ENCODE measurements around the gene STK40. TPM values are rescaled to one million over a fixed set of nuclear protein-coding genes. Genes with fewer than 3 reads are reported as not detected.

Gene STK40
- total and polyA plus RNA-seq, 4 donors, result 33.2 to 95.7 (median 49.7) TPM

DNA sequence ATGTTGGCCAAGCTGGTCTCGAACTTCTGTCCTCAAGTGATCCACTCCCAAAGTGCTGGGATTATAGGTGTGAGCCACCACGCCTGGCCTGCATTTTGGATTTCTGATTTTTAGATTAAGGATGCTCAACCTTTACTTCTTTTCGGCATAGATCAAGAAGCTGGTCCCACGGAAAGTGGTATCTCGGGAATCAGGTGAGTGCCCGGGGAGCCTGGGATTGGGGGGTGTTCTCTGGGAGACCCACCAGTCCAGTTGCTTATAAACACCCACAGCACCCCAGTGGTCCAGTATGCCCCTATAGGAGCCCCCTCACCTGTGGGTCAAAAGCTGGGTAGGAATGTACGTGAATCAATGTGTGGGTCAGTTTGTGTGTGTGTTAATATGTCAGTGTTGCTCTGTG is 76.3 kb downstream of the STK40 start:
- Histone ChIP-seq H3K27ac (ENCODE audit: low read depth in 1 of 2, low read length in 2 of 2) (no peak overlapping the region), H3K4me1 (ENCODE audit: control insufficient read depth in 1 of 2, insufficient read depth in 2 of 2, low read length in 2 of 2) (peaks cover 0 to 1% of the 10 kb centered on the region in 2 donors), H3K36me3 (ENCODE audit: control insufficient read depth in 1 of 2, insufficient read depth in 2 of 2, low read length in 1 of 2) (no peaks in the 10 kb centered on the region), H3K27me3 (ENCODE audit: control insufficient read depth in 1 of 2, insufficient read depth in 2 of 2, low read length in 1 of 2) (no peaks in the 10 kb centered on the region), H3K4me3 (ENCODE audit: low read length in 2 of 2) (no peak overlapping the region), H3K9me3 (ENCODE audit: control insufficient read depth, low read length) (no peaks in the 10 kb centered on the region)
- 95 to 96% methylated on average over 7 of the region's 7 CpGs for WGBS, 2 donors
- ATAC-seq (ENCODE audit: low FRiP score) (no peak), DNase-seq (peak in 1 of 2 donors; percentile 29)
- intact Hi-C loops (cut with DNase I), result no loop called here

GRCh38 chr1:36307601-36308330 is 78.0 kb downstream of the STK40 start:
- peak in 1 of 2 donors; percentile 41 for DNase-seq
- Histone ChIP-seq H3K9me3 (ENCODE audit: control insufficient read depth, low read length) (no peaks in the 10 kb centered on the region), H3K4me1 (ENCODE audit: control insufficient read depth in 1 of 2, insufficient read depth in 2 of 2, low read length in 2 of 2) (peaks cover 0 to 1% of the 10 kb centered on the region in 2 donors), H3K36me3 (ENCODE audit: control insufficient read depth in 1 of 2, insufficient read depth in 2 of 2, low read length in 1 of 2) (no peaks in the 10 kb centered on the region), H3K27ac (ENCODE audit: low read depth in 1 of 2, low read length in 2 of 2) (no peak overlapping the region), H3K4me3 (ENCODE audit: low read length in 2 of 2) (no peak overlapping the region), H3K27me3 (ENCODE audit: control insufficient read depth in 1 of 2, insufficient read depth in 2 of 2, low read length in 1 of 2) (no peaks in the 10 kb centered on the region)
- no peak for ATAC-seq (ENCODE audit: low FRiP score)
- intact Hi-C loops (cut with DNase I), result no loop called here
- WGBS, 2 donors, result 80 to 81% methylated on average over 10 of the region's 10 CpGs

DNA sequence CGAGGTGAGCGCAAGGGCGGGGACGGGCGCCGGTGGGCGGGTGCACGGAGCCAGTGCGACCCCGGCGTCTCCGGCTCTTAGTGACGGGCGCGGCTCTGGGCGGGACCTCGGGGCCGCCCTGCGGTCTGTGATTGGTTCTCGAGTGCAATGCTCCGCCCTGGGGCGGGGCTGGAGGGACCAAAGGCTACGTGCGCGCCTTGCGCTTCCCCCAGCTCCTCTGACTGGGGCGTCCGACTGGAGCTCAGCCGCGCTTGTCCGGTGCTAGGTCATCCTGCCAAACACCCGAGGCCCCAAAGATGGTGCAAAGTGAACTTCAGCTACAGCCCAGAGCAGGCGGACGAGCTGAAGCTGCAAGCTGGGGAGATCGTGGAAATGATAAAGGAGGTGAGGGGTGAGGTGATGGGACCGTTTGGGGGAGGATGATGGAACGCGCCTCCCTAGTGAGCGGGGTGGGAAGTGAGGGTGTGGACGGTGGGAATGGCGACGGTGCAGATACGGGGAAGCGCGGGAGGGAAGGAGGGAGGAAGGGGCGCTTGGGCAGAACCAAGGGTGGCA is 78.7 kb downstream of the STK40 start:
- 0 to 1% methylated on average over 32 to 46 of the region's 46 CpGs for WGBS, 2 donors
- H3K4me3 ChIP-seq (ENCODE audit: low read length in 2 of 2), result peak overlapping the region; percentile 45 to 66
- H3K4me1 ChIP-seq (ENCODE audit: control insufficient read depth in 1 of 2, insufficient read depth in 2 of 2, low read length in 2 of 2), result peaks cover 0 to 1% of the 10 kb centered on the region in 2 donors
- intact Hi-C loops (cut with DNase I), result no loop called here
- peaks cover 1 to 3% of the 10 kb centered on the region in 2 donors for H3K36me3 ChIP-seq (ENCODE audit: control insufficient read depth in 1 of 2, insufficient read depth in 2 of 2, low read length in 1 of 2)
- ATAC-seq (ENCODE audit: low FRiP score) (peak; percentile 97), DNase-seq (peak; percentile 96 to 98)
- no peaks in the 10 kb centered on the region for H3K27me3 ChIP-seq (ENCODE audit: control insufficient read depth in 1 of 2, insufficient read depth in 2 of 2, low read length in 1 of 2)
- H3K9me3 ChIP-seq (ENCODE audit: control insufficient read depth, low read length), result no peaks in the 10 kb centered on the region
- no peak overlapping the region for H3K27ac ChIP-seq (ENCODE audit: low read depth in 1 of 2, low read length in 2 of 2)

DNA sequence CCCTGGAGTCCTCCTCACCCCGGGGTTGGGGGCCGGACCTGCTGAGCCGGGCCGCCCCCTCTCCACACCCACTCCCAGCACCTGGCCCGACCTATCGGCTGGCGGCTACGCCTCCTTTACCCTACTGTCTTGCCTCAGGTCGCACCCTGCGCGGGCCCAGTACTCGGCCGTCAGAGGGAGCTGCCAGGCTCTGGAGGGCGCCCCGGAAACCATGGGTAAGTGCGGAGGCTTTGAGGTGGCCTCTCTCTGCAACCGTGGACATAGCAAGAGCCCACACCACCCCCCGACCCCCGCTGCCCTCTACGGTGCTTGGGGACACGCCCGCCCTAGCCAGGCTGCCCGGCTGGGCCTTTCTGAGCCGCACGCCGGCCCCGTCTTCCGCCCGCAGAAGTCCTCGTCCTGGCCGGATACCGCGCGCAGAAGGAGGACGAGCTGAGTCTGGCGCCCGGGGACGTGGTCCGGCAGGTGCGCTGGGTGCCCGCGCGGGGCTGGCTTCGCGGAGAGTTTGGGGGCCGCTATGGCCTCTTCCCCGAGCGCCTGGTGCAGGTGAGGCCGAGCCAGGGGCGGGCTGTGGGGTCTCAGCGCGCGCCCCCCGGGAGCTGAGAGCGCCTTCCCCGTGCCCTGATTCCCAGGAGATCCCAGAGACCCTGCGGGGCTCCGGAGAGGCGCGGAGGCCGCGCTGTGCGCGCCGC is 79.4 kb downstream of the STK40 start, which contains the start of gene SH3D21:
Gene SH3D21 (plus strand): TSS at position 159 of the 692 bp plus-strand sequence. CDS start 53 bp downstream, at position 212.
- peak; percentile 66 for ATAC-seq (ENCODE audit: low FRiP score)
- peak; percentile 66 to 84 for DNase-seq

GRCh38 chr1:36305915-36306209 is 79.9 kb downstream of the STK40 start:
- Histone ChIP-seq H3K36me3 (ENCODE audit: control insufficient read depth in 1 of 2, insufficient read depth in 2 of 2, low read length in 1 of 2) (peaks cover 5 to 8% of the 10 kb centered on the region in 2 donors), H3K27me3 (ENCODE audit: control insufficient read depth in 1 of 2, insufficient read depth in 2 of 2, low read length in 1 of 2) (no peaks in the 10 kb centered on the region), H3K4me1 (ENCODE audit: control insufficient read depth in 1 of 2, insufficient read depth in 2 of 2, low read length in 2 of 2) (peaks cover 0 to 1% of the 10 kb centered on the region in 2 donors), H3K4me3 (ENCODE audit: low read length in 2 of 2) (no peak overlapping the region), H3K9me3 (ENCODE audit: control insufficient read depth, low read length) (no peaks in the 10 kb centered on the region), H3K27ac (ENCODE audit: low read depth in 1 of 2, low read length in 2 of 2) (no peak overlapping the region)
- WGBS, 2 donors, result 70 to 74% methylated on average over 7 of the region's 7 CpGs
- no peak for ATAC-seq (ENCODE audit: low FRiP score)
- intact Hi-C loops (cut with DNase I), result no loop called here
- DNase-seq, result no peak

More for the DNA sequence above, 79.4 kb downstream of the STK40 start, which contains the start of gene SH3D21:
- peaks cover 0 to 1% of the 10 kb centered on the region in 2 donors for H3K4me1 ChIP-seq (ENCODE audit: control insufficient read depth in 1 of 2, insufficient read depth in 2 of 2, low read length in 2 of 2)
- H3K27me3 ChIP-seq (ENCODE audit: control insufficient read depth in 1 of 2, insufficient read depth in 2 of 2, low read length in 1 of 2), result no peaks in the 10 kb centered on the region
- H3K36me3 ChIP-seq (ENCODE audit: control insufficient read depth in 1 of 2, insufficient read depth in 2 of 2, low read length in 1 of 2), result peaks cover 5% of the 10 kb centered on the region in 2 donors
- intact Hi-C loops (cut with DNase I), result no loop called here
- 4 to 6% methylated on average over 47 to 65 of the region's 65 CpGs for WGBS, 2 donors
- H3K4me3 ChIP-seq (ENCODE audit: low read length in 2 of 2), result peak within 1 kb of the TSS; percentile 45 to 66
- no peak within 1 kb of the TSS for H3K27ac ChIP-seq (ENCODE audit: low read depth in 1 of 2, low read length in 2 of 2)
- no peaks in the 10 kb centered on the region for H3K9me3 ChIP-seq (ENCODE audit: control insufficient read depth, low read length)

- WGBS, 2 donors, result 78 to 84% methylated on average over 10 of the region's 10 CpGs
- Histone ChIP-seq H3K27ac (ENCODE audit: low read depth in 1 of 2, low read length in 2 of 2) (no peak overlapping the region), H3K4me1 (ENCODE audit: control insufficient read depth in 1 of 2, insufficient read depth in 2 of 2, low read length in 2 of 2) (peaks cover 0 to 1% of the 10 kb centered on the region in 2 donors), H3K36me3 (ENCODE audit: control insufficient read depth in 1 of 2, insufficient read depth in 2 of 2, low read length in 1 of 2) (peaks cover 5 to 12% of the 10 kb centered on the region in 2 donors), H3K4me3 (ENCODE audit: low read length in 2 of 2) (no peak overlapping the region), H3K27me3 (ENCODE audit: control insufficient read depth in 1 of 2, insufficient read depth in 2 of 2, low read length in 1 of 2) (no peaks in the 10 kb centered on the region), H3K9me3 (ENCODE audit: control insufficient read depth, low read length) (no peaks in the 10 kb centered on the region)
- peak in 1 of 2 donors; percentile 32 for DNase-seq
- ATAC-seq (ENCODE audit: low FRiP score), result no peak
- intact Hi-C loops (cut with DNase I), result no loop called here
These were observed 80.5 kb downstream of the STK40 start for GRCh38 chr1:36304970-36305914.

GRCh38 chr1:36304521-36304920 is 81.2 kb downstream of the STK40 start:
- Histone ChIP-seq H3K27me3 (ENCODE audit: control insufficient read depth in 1 of 2, insufficient read depth in 2 of 2, low read length in 1 of 2) (no peaks in the 10 kb centered on the region), H3K4me3 (ENCODE audit: low read length in 2 of 2) (no peak overlapping the region), H3K4me1 (ENCODE audit: control insufficient read depth in 1 of 2, insufficient read depth in 2 of 2, low read length in 2 of 2) (peaks cover 0 to 1% of the 10 kb centered on the region in 2 donors), H3K9me3 (ENCODE audit: control insufficient read depth, low read length) (no peaks in the 10 kb centered on the region), H3K36me3 (ENCODE audit: control insufficient read depth in 1 of 2, insufficient read depth in 2 of 2, low read length in 1 of 2) (peaks cover 5 to 12% of the 10 kb centered on the region in 2 donors), H3K27ac (ENCODE audit: low read depth in 1 of 2, low read length in 2 of 2) (no peak overlapping the region)
- intact Hi-C loops (cut with DNase I), result no loop called here
- no peak for ATAC-seq (ENCODE audit: low FRiP score)
- WGBS, 2 donors, result 76 to 81% methylated on average over 7 of the region's 7 CpGs
- peak in 1 of 2 donors; percentile 75 for DNase-seq

Measured in aorta (tissue), 5 donors.